H54 (cell line): ENCODE data around the gene SCT.

ENCODE experiments used
- DNase-seq: peaks from one replicate; pipeline ENCODE4 v3.0.0; 2011; ENCODE audit warnings: low spot score, mixed read lengths; ENCODE audit not compliant: insufficient read length
- FAIRE-seq: peaks from 3 replicates; lab custom pipeline; 2011; peaks lifted over from hg19 to GRCh38; lab: Jason Lieb, UNC
- POLR2A ChIP-seq: IDR thresholded peaks from 2 replicates; pipeline ENCODE4 v1.6.1; 2011; ENCODE audit warnings: low read depth, mild to moderate bottlenecking, low read length

The SCT gene

GRCh38 chr11:586376-587316 lies 40.3 kb downstream of the SCT start:
- FAIRE-seq, result no peak
- no peak for DNase-seq
- no peak for TF ChIP-seq POLR2A

- FAIRE-seq (no peak), DNase-seq (no peak)
- TF ChIP-seq POLR2A, result no peak
These were observed 42.7 kb downstream of the SCT start for GRCh38 chr11:584287-584686.

- no peak for DNase-seq
- TF ChIP-seq POLR2A, result no peak
- FAIRE-seq, result no peak
These were observed 45.2 kb downstream of the SCT start for GRCh38 chr11:581752-582151.

GRCh38 chr11:581342-581741 lies 45.6 kb downstream of the SCT start:
- no peak for FAIRE-seq

GRCh38 chr11:579830-580601 lies 47.0 kb downstream of the SCT start:
- DNase-seq, result no peak
- no peak for FAIRE-seq
- TF ChIP-seq POLR2A, result no peak

More at GRCh38 chr11:581342-581741, 45.6 kb downstream of the SCT start:
- no peak for TF ChIP-seq POLR2A
- DNase-seq, result no peak

GRCh38 chr11:578276-579035 lies 48.5 kb downstream of the SCT start:
- no peak for TF ChIP-seq POLR2A
- DNase-seq, result no peak
- FAIRE-seq, result no peak

- TF ChIP-seq POLR2A, result no peak
- DNase-seq, result no peak
- no peak for FAIRE-seq
These were observed 49.4 kb downstream of the SCT start for GRCh38 chr11:577611-577894.

GRCh38 chr11:576811-577610 lies 50.0 kb downstream of the SCT start:
- FAIRE-seq (no peak), DNase-seq (no peak)
- no peak for TF ChIP-seq POLR2A
